ENCODE data around the gene CLIP2.

CLIP2 gene

DNA sequence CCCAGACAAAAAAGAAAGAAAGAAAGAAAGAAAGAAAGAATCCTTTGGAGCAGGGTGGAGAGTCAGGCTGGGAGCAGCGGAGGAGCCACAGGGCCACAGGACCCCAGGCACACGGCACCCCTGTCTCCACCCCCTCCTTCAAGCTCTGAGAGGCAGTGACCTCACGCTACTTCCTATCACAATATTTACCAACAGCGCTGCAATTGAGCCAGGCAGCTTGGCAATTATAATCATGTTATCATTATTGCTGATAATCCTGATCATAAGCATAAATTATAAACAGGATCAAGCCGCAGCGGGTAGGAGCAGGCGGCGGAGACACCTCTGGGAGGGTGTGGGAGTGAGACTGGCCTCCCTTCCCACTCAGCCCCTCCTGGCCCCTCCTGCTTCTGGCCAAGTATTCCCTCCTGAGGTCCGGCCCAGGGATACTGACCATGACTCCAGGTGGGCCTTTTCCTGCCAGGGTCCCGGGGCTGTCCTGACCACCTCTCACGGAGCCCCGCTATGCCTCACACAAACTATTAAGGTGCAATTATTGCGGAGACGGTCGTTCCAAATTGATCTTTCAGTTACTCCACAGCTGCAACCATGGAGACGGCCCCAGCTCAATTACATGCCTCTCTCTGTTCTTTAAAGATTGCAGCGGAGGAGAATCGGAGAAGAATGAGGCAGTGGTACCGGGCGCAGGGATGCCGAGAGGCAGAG is 154.5 kb downstream of the CLIP2 start:
- H3K36me3 ChIP-seq (ENCODE audit: control insufficient read depth in 2 of 2, insufficient read depth in 2 of 2, low read length in 2 of 2), result no peaks in the 10 kb centered on the region
- H3K9ac ChIP-seq (ENCODE audit: low read length in 2 of 2), result no peak overlapping the region
- peaks cover 0 to 2% of the 10 kb centered on the region in 2 donors for H3K9me3 ChIP-seq (ENCODE audit: control insufficient read depth in 2 of 2, low read length in 2 of 2)
- no peak overlapping the region for H3K4me3 ChIP-seq (ENCODE audit: low read length in 2 of 2)
- H3K27ac ChIP-seq (ENCODE audit: low read length), result no peak overlapping the region
- H3K27me3 ChIP-seq (ENCODE audit: control insufficient read depth in 1 of 2, insufficient read depth in 2 of 2, low read length in 2 of 2), result no peaks in the 10 kb centered on the region
- no peaks in the 10 kb centered on the region for H3K4me1 ChIP-seq (ENCODE audit: control insufficient read depth, insufficient read depth, low read length)

DNA sequence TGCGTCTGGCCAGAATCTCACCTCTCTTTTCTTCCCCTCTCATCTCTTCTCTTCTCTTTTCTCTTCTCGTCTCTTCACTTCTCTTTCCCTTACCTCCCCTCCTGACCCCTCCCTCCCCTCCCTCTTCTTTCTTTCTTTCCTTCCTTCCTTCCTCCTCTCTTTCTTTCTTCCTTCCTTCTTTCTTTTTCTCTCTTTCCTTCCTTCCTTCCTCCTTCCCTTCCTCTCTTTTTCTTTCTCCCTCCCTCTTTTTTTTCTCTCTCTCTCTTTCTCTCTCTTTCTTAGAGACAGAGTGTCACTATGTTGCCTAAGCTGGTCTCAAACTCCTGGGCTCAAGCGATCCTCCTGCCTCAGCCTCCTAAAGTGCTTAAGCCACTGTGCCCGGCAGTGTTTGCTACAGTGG is 159.9 kb downstream of the CLIP2 start:
- peaks cover 5% of the 10 kb centered on the region for H3K4me1 ChIP-seq (ENCODE audit: control insufficient read depth, insufficient read depth, low read length)
- H3K27ac ChIP-seq (ENCODE audit: low read length), result no peak overlapping the region

GRCh38 chr7:74449809-74450397 is 160.7 kb downstream of the CLIP2 start:
- Histone ChIP-seq H3K36me3 (ENCODE audit: control insufficient read depth in 2 of 2, insufficient read depth in 2 of 2, low read length in 2 of 2) (no peaks in the 10 kb centered on the region), H3K27ac (ENCODE audit: low read length) (no peak overlapping the region), H3K4me3 (ENCODE audit: low read length in 2 of 2) (no peak overlapping the region), H3K9ac (ENCODE audit: low read length in 2 of 2) (no peak overlapping the region), H3K4me1 (ENCODE audit: control insufficient read depth, insufficient read depth, low read length) (peaks cover 8% of the 10 kb centered on the region), H3K27me3 (ENCODE audit: control insufficient read depth in 1 of 2, insufficient read depth in 2 of 2, low read length in 2 of 2) (no peaks in the 10 kb centered on the region), H3K9me3 (ENCODE audit: control insufficient read depth in 2 of 2, low read length in 2 of 2) (no peaks in the 10 kb centered on the region)

More for the DNA sequence above, 159.9 kb downstream of the CLIP2 start:
- H3K4me3 ChIP-seq (ENCODE audit: low read length in 2 of 2), result no peak overlapping the region
- no peaks in the 10 kb centered on the region for H3K36me3 ChIP-seq (ENCODE audit: control insufficient read depth in 2 of 2, insufficient read depth in 2 of 2, low read length in 2 of 2)
- H3K27me3 ChIP-seq (ENCODE audit: control insufficient read depth in 1 of 2, insufficient read depth in 2 of 2, low read length in 2 of 2), result no peaks in the 10 kb centered on the region
- H3K9me3 ChIP-seq (ENCODE audit: control insufficient read depth in 2 of 2, low read length in 2 of 2), result no peaks in the 10 kb centered on the region
- H3K9ac ChIP-seq (ENCODE audit: low read length in 2 of 2), result no peak overlapping the region

- Histone ChIP-seq H3K9ac (ENCODE audit: low read length in 2 of 2) (peak overlapping the region in 1 of 2 donors; percentile 13), H3K27ac (ENCODE audit: low read length) (peak overlapping the region; percentile 67)
Measured at GRCh38 chr7:74452748-74453321, 163.6 kb downstream of the CLIP2 start.

DNA sequence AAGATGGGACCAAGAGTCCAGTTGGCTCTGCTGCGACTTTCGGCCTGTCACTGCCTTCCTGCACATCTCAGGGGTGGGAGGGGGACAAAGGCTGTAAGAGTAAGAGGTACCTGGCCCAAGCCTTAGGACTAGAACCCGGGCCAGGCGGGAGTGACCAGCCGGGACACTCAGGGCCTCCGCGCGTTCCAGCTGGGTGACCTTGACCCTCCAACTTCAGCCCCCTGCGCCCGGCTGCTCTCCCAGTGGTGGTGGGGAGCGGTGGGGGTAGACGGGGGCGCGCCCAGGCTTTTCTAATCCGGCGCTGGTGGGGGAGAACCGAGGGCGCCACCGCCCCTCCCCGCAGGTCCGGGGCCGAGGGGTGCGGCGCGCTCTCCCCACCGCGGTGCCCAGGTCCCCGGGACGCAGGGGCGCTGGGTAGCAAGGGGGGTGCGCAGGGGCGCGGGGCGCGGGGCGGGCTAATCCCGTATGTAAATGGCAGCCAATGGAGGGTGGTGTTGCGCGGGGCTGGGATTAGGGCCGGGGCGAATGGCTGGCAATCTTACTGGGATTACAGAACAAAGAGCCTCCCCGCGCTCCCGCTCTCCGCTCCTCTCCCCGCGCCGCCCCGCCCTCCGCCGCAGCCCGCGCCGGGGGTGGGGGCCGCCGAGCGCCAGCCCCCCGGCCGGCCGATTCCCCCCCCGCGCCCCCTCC is 164.3 kb downstream of the CLIP2 start, which contains the start of gene GTF2IRD1:
Gene GTF2IRD1 (plus strand): TSS at position 585 of the 690 bp plus-strand sequence. CDS start 54,175 bp downstream, outside the sequence.
- no peaks in the 10 kb centered on the region for H3K36me3 ChIP-seq (ENCODE audit: control insufficient read depth in 2 of 2, insufficient read depth in 2 of 2, low read length in 2 of 2)
- H3K9me3 ChIP-seq (ENCODE audit: control insufficient read depth in 2 of 2, low read length in 2 of 2), result no peaks in the 10 kb centered on the region
- H3K4me1 ChIP-seq (ENCODE audit: control insufficient read depth, insufficient read depth, low read length), result peaks cover 20% of the 10 kb centered on the region
- H3K27ac ChIP-seq (ENCODE audit: low read length), result peak within 1 kb of the TSS; percentile 89
- no peaks in the 10 kb centered on the region for H3K27me3 ChIP-seq (ENCODE audit: control insufficient read depth in 1 of 2, insufficient read depth in 2 of 2, low read length in 2 of 2)
- H3K4me3 ChIP-seq (ENCODE audit: low read length in 2 of 2), result peak within 1 kb of the TSS; percentile 62 to 73
- H3K9ac ChIP-seq (ENCODE audit: low read length in 2 of 2), result peak within 1 kb of the TSS; percentile 81 to 82

More at GRCh38 chr7:74452748-74453321, 163.6 kb downstream of the CLIP2 start:
- Histone ChIP-seq H3K9me3 (ENCODE audit: control insufficient read depth in 2 of 2, low read length in 2 of 2) (no peaks in the 10 kb centered on the region), H3K4me1 (ENCODE audit: control insufficient read depth, insufficient read depth, low read length) (peaks cover 20% of the 10 kb centered on the region), H3K36me3 (ENCODE audit: control insufficient read depth in 2 of 2, insufficient read depth in 2 of 2, low read length in 2 of 2) (no peaks in the 10 kb centered on the region), H3K4me3 (ENCODE audit: low read length in 2 of 2) (peak overlapping the region; percentile 43 to 73), H3K27me3 (ENCODE audit: control insufficient read depth in 1 of 2, insufficient read depth in 2 of 2, low read length in 2 of 2) (no peaks in the 10 kb centered on the region)

DNA sequence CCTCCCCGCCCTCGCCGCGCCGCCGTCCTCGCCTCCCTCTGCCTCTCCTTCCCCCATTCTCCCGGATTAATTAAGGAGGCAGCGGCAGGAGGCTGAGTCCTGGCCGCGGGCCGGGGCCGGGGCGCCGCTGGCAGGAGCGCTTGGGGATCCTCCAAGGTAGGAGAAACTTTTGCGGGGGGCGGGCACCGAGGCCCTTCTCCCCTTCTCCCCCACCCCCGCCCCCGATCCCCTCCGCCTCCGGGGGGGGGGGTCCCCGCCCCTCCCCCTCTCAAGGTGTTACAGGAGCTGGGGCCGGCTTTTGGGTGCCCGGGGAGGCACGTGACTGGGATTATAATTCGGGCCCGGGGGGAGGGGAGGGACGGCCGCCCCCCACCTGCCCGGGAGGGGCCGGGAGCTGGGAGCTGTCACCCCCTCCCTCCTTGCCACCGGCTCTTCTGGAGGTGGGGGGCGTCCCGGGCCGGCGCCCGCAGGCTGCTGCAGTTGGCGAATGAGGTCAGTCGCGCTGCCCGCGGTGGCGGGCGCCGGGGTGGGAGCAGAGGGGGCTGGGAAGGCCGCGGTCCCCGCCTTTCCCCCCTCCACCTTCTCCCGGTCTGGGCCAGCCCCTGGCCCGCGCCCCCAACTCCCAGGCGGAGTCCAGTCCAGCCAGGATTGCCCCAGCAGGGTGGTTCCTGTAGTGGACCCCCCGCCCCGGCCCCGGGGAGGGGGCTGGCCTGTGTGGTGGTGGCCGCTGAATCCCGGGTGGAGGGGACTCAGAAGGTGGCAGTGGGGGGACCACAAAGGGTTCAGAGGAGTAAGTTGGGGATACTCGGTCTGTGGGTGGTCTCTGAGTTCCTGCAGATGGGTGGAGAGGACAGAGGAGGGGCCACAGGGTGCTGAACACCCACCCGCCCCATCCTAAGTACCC is 165.1 kb downstream of the CLIP2 start:
- Histone ChIP-seq H3K9me3 (ENCODE audit: control insufficient read depth in 2 of 2, low read length in 2 of 2) (no peaks in the 10 kb centered on the region), H3K4me3 (ENCODE audit: low read length in 2 of 2) (peak overlapping the region; percentile 62 to 73), H3K36me3 (ENCODE audit: control insufficient read depth in 2 of 2, insufficient read depth in 2 of 2, low read length in 2 of 2) (no peaks in the 10 kb centered on the region), H3K27ac (ENCODE audit: low read length) (peak overlapping the region; percentile 89), H3K4me1 (ENCODE audit: control insufficient read depth, insufficient read depth, low read length) (peaks cover 20% of the 10 kb centered on the region), H3K9ac (ENCODE audit: low read length in 2 of 2) (peak overlapping the region; percentile 81 to 82), H3K27me3 (ENCODE audit: control insufficient read depth in 1 of 2, insufficient read depth in 2 of 2, low read length in 2 of 2) (no peaks in the 10 kb centered on the region)

DNA sequence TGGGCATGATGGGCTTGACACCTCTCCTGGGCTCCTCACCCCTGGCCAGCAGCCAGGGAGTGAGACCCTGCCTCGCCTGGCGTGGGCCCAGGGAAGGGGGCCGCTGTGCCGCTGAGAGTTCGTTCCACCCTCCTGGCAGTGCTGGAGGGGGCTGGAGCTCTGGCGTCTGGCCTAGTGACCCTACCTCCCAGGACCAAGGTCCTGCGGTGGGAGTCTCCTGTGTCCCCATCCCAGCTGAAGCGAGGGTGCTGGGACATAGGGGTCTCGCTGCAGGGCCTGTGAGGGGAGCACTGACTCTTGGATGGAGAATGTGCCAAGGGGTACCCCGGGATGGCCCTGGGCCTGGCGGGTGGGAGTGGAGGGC is 165.7 kb downstream of the CLIP2 start:
- H3K9me3 ChIP-seq (ENCODE audit: control insufficient read depth in 2 of 2, low read length in 2 of 2), result no peaks in the 10 kb centered on the region
- no peaks in the 10 kb centered on the region for H3K36me3 ChIP-seq (ENCODE audit: control insufficient read depth in 2 of 2, insufficient read depth in 2 of 2, low read length in 2 of 2)
- H3K27me3 ChIP-seq (ENCODE audit: control insufficient read depth in 1 of 2, insufficient read depth in 2 of 2, low read length in 2 of 2), result no peaks in the 10 kb centered on the region
- H3K4me3 ChIP-seq (ENCODE audit: low read length in 2 of 2), result peak overlapping the region; percentile 62 to 73
- H3K9ac ChIP-seq (ENCODE audit: low read length in 2 of 2), result peak overlapping the region; percentile 81 to 82
- H3K4me1 ChIP-seq (ENCODE audit: control insufficient read depth, insufficient read depth, low read length), result peaks cover 20% of the 10 kb centered on the region
- peak overlapping the region; percentile 89 for H3K27ac ChIP-seq (ENCODE audit: low read length)

DNA sequence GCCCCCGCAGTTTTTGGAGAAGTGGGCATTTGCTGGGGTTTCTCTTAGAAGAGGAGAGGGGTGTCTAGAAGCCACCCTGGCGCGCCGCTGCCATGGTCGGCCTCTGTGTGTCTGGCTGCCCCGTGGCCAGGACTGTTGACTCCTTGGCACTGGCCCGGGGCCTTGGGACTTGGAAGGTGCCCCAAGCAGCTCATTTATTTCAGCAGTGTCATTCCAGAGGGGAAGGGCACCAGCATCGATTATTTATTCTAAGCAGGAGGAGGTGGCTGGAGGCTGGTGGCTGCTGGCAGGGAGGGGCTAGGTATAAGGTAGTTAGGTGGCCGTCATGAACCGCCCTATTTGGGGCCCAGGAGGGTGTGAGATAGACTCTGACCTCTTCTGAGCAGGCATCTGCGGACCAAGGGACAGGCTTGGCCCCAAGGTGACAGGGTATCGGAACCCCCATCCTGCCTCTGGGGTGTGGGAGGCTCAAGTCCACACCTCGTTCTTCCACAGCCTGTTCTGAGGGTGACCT is 166.1 kb downstream of the CLIP2 start:
- Histone ChIP-seq H3K9ac (ENCODE audit: low read length in 2 of 2) (peak overlapping the region; percentile 81 to 82), H3K4me1 (ENCODE audit: control insufficient read depth, insufficient read depth, low read length) (peaks cover 20% of the 10 kb centered on the region), H3K9me3 (ENCODE audit: control insufficient read depth in 2 of 2, low read length in 2 of 2) (no peaks in the 10 kb centered on the region), H3K27me3 (ENCODE audit: control insufficient read depth in 1 of 2, insufficient read depth in 2 of 2, low read length in 2 of 2) (no peaks in the 10 kb centered on the region), H3K27ac (ENCODE audit: low read length) (peak overlapping the region; percentile 89), H3K4me3 (ENCODE audit: low read length in 2 of 2) (peak overlapping the region; percentile 62 to 73), H3K36me3 (ENCODE audit: control insufficient read depth in 2 of 2, insufficient read depth in 2 of 2, low read length in 2 of 2) (no peaks in the 10 kb centered on the region)
